ENCODE data around the gene NCKIPSD. TPM values are rescaled to one million over a fixed set of nuclear protein-coding genes. Genes with fewer than 3 reads are reported as not detected.
"Not testable (repeated sequence)": the region's sequence is repeated elsewhere in the genome, so short reads cannot be mapped to it uniquely, and the experiment has no call there.

The NCKIPSD gene
- total RNA-seq, 1 experiment from 2014 or later, result 36.9 TPM

GRCh38 chr3:48723725-48724124 lies 38.0 kb upstream of the NCKIPSD start:
- CTCF ChIA-PET, result no interaction called here

DNA sequence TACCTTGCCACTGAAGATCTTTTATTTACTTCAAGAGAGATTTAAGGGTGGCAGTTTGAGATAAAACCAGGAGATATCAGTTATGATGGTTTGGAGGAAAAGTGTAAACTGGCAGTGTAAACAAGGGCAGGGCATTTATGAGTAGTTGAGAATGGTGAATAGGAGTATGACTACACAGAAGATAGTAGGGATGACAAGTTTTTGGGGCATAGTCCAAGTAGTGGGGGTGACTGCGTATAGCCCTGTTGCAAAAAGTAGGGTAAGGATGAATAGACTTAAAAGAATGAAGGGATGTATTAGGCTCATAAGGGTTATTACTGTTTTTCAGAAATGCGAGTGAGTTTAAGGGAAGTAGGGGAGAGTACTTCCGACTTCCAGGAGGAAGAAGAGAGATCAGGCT lies 37.6 kb upstream of the NCKIPSD start:
- H3K4me3 ChIP-seq (replicated peaks in 1 of 2; ENCODE audit: low read depth in 1 of 2, low read length in 2 of 2); H3K4me2 ChIP-seq (ENCODE audit: low read length); RAD21 ChIA-PET (ENCODE audit: low non-redundant PET in 1 of 2, low total read pairs in 2 of 2, uncharacterized antibody in 2 of 2, unreplicated experiment in 2 of 2); ATAC-seq; H3K9me3 ChIP-seq (ENCODE audit: control insufficient read depth in 1 of 2, insufficient read depth in 1 of 2, low read depth in 1 of 2, low read length in 2 of 2); H3K4me1 ChIP-seq (ENCODE audit: control insufficient read depth in 1 of 2, insufficient read depth in 2 of 2, low read length in 2 of 2); POLR2A ChIA-PET; H3K36me3 ChIP-seq (ENCODE audit: control insufficient read depth in 1 of 2, insufficient read depth in 2 of 2, low read length in 2 of 2); intact Hi-C loops (cut with micrococcal nuclease); CTCF ChIA-PET; H3K27me3 ChIP-seq (ENCODE audit: insufficient read depth, low read length); H3K9me2 ChIP-seq (ENCODE audit: insufficient read depth); BruUV-seq (replicated peaks); H3K9ac ChIP-seq (ENCODE audit: low read length); H3K27ac ChIP-seq (ENCODE audit: low read depth, low read length); DNase-seq (ENCODE audit: low read depth, low spot score); H4K20me1 ChIP-seq (ENCODE audit: insufficient read depth); H2AFZ ChIP-seq (ENCODE audit: low read depth, low read length, poor library complexity, severe bottlenecking); H3K79me2 ChIP-seq (ENCODE audit: insufficient read depth, low read length): not testable (repeated sequence)

More at GRCh38 chr3:48723725-48724124, 38.0 kb upstream of the NCKIPSD start:
- Histone ChIP-seq H3K4me2 (ENCODE audit: low read length) (no peak overlapping the region), H3K4me1 (ENCODE audit: control insufficient read depth in 1 of 2, insufficient read depth in 2 of 2, low read length in 2 of 2) (no peaks in the 10 kb centered on the region), H3K79me2 (ENCODE audit: insufficient read depth, low read length) (no peaks in the 10 kb centered on the region), H3K9me2 (ENCODE audit: insufficient read depth) (no peaks in the 10 kb centered on the region), H3K27me3 (ENCODE audit: insufficient read depth, low read length) (no peaks in the 10 kb centered on the region), H3K27ac (ENCODE audit: low read depth, low read length) (no peak overlapping the region), H4K20me1 (ENCODE audit: insufficient read depth) (no peaks in the 10 kb centered on the region), H3K9me3 (ENCODE audit: control insufficient read depth in 1 of 2, insufficient read depth in 1 of 2, low read depth in 1 of 2, low read length in 2 of 2) (no peaks in the 10 kb centered on the region), H3K9ac (ENCODE audit: low read length) (no peak overlapping the region), H3K4me3 (replicated peaks in 1 of 2; ENCODE audit: low read depth in 1 of 2, low read length in 2 of 2) (no peak overlapping the region), H3K36me3 (ENCODE audit: control insufficient read depth in 1 of 2, insufficient read depth in 2 of 2, low read length in 2 of 2) (no peaks in the 10 kb centered on the region), H2AFZ (ENCODE audit: low read depth, low read length, poor library complexity, severe bottlenecking) (no peak overlapping the region)
- intact Hi-C loops (cut with micrococcal nuclease), result no loop called here
- BruUV-seq (replicated peaks), result no TSS peak
- ATAC-seq, result no peak
- ChIA-PET POLR2A (no interaction called here), RAD21 (ENCODE audit: low non-redundant PET in 1 of 2, low total read pairs in 2 of 2, uncharacterized antibody in 2 of 2, unreplicated experiment in 2 of 2) (no interaction called here)
- no peak for DNase-seq (ENCODE audit: low read depth, low spot score)
- TF ChIP-seq RAD21 (IDR thresholded peaks at IDR 0.05; ENCODE audit: low read depth), result no peak
- TF ChIP-seq ZNF274 (IDR thresholded peaks at IDR 0.05; ENCODE audit: low read depth, low read length), result no peak
- TF ChIP-seq CEBPB (IDR thresholded peaks at IDR 0.05; ENCODE audit: low read depth), result no peak
- no peak for TF ChIP-seq YY1 (IDR thresholded peaks at IDR 0.05; ENCODE audit: extremely low read depth, insufficient replicate concordance, low read depth, low read length)
- TF ChIP-seq CBX3 (IDR thresholded peaks at IDR 0.05; ENCODE audit: low read depth), result no peak
- TF ChIP-seq TCF7L2 (IDR thresholded peaks at IDR 0.05; ENCODE audit: borderline replicate concordance, extremely low read depth, insufficient read depth, insufficient read length), result no peak
- no peak for TF ChIP-seq SRF (IDR thresholded peaks at IDR 0.05; ENCODE audit: low read depth)
- no peak for TF ChIP-seq FOSL1 (IDR thresholded peaks at IDR 0.05; ENCODE audit: low read depth)
- TF ChIP-seq ATF3 (IDR thresholded peaks at IDR 0.05), result no peak
- no peak for TF ChIP-seq ZBTB33 (IDR thresholded peaks at IDR 0.05; ENCODE audit: extremely low read depth, insufficient replicate concordance, low read length)
- TF ChIP-seq ELF1 (IDR thresholded peaks at IDR 0.05; ENCODE audit: borderline replicate concordance, low read depth), result no peak
- TF ChIP-seq JUND (IDR thresholded peaks at IDR 0.05), result no peak
- TF ChIP-seq EGR1 (IDR thresholded peaks at IDR 0.05; ENCODE audit: low read depth), result no peak
- TF ChIP-seq SIN3A (IDR thresholded peaks at IDR 0.05; ENCODE audit: low read depth), result no peak
- TF ChIP-seq POLR2A (IDR thresholded peaks at IDR 0.05; ENCODE audit: borderline replicate concordance, extremely low read depth, insufficient read depth, insufficient read length), result no peak
- TF ChIP-seq EZH2 (IDR thresholded peaks at IDR 0.05), result no peak
- TF ChIP-seq, protein P1, sequence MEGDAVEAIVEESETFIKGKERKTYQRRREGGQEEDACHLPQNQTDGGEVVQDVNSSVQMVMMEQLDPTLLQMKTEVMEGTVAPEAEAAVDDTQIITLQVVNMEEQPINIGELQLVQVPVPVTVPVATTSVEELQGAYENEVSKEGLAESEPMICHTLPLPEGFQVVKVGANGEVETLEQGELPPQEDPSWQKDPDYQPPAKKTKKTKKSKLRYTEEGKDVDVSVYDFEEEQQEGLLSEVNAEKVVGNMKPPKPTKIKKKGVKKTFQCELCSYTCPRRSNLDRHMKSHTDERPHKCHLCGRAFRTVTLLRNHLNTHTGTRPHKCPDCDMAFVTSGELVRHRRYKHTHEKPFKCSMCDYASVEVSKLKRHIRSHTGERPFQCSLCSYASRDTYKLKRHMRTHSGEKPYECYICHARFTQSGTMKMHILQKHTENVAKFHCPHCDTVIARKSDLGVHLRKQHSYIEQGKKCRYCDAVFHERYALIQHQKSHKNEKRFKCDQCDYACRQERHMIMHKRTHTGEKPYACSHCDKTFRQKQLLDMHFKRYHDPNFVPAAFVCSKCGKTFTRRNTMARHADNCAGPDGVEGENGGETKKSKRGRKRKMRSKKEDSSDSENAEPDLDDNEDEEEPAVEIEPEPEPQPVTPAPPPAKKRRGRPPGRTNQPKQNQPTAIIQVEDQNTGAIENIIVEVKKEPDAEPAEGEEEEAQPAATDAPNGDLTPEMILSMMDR (IDR thresholded peaks at IDR 0.05 in 2 of 3, conservative IDR thresholded peaks at IDR 0.05 in 1 of 3; ENCODE audit: borderline replicate concordance in 1 of 3, insufficient read depth in 1 of 3, low read depth in 2 of 3, low read length in 2 of 3), result no peak
- TF ChIP-seq EZH2phosphoT487 (IDR thresholded peaks at IDR 0.05; ENCODE audit: borderline replicate concordance), result no peak
- TF ChIP-seq POLR2AphosphoS5 (IDR thresholded peaks at IDR 0.05; ENCODE audit: low read depth, low read length), result no peak
- TF ChIP-seq MAX (IDR thresholded peaks at IDR 0.05), result no peak
